Measurements from ENCODE around the gene PLP1.
"Not testable (repeated sequence)": the region's sequence is repeated elsewhere in the genome, so short reads cannot be mapped to it uniquely, and the experiment has no call there.

The PLP1 gene

DNA sequence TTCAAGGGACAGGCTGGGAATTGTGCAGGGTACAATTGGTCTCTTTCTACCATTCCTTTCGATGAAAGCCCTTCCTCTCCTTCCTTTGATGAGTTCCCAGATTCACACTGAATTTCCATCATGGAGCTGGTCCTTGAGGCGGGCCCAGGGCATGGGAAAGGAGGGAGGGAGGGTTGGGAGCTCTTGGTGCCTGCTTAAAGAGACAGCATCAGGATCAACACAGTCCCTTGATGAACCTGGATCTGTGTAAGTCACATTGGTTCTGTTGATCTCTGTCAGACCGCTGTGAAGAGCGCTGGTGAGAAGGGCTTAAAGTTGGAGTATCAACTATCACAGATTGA is 4.4 kb downstream of the PLP1 start:
- DNase-seq = no peak

DNA sequence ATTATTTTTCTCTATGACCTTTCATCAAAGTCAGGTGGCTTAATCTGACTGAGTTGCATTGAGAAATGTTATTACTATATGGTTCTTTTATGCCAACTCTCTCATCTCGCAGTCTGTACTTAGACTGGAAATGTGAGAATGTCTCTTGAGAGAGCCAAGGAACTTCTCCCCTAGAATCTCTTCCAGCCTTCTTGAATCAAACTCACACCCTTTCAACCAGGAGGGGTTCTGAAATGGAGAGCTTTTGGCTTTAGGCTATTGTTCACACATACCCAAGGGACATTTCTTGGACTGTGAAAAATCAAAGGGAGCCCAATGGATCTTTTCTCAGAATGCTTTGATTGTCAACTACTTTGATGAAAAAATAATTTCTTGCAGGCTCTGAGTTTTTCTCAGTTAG is 5.1 kb downstream of the PLP1 start:
- DNase-seq = no peak

DNA sequence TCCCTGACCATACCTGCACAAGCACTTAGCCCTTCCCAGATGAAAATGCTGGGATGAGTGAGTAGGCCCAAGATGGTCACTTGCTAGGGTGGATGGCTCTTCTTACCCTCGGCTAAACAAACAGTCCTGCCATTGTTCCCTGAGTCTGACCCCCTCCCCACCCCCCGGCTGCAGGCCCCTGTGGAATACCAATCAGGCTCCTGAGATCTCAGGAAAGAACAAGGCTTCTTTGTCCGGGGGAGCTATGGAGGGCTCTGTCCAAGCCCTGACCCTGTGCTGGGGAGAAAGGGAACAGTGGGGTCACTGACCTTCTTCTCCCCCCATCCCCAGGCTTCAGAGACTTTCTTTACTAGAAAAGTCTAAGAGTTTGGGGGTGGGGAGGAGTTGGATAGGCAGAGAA is 6.0 kb downstream of the PLP1 start:
- DNase-seq = no peak

DNA sequence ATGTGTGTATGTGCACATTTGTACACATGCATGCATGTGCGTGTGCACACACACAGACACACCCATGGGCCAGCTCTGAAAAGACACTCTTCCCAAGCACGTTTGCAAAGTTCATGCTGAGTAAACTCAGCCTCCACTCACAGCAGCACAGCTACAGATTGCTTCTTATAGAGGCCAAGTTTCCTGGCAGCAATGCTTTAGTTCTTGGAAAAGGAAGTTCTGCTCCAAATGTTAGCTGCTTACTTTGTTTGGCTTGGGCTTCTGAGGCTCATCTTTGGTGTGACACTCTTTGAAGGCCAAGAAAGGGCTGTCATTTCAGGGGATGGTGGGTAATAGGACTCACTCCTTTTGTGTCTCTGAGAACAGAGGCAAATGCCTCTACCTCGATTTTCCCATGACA is 6.6 kb downstream of the PLP1 start:
- DNase-seq = no peak

DNA sequence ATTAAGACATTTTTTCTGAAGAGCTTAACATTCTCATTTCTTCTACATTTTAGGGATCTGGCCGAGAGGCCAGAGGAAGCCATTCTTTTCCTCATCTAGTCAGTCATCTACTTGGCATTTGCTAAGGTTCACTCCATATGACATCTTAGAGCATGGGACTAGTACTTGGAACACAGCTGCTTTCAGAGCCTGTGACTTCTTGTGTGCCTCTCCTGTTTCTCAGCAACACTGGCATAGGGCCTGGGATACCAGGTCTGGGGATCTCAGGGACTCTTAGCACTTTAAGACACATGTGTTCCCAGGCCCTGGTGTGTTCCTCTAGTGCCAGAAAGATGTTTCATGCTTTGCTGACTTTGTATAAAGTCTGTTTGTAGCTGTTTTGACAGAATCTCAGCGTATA is 7.3 kb downstream of the PLP1 start:
- DNase-seq = no peak

DNA sequence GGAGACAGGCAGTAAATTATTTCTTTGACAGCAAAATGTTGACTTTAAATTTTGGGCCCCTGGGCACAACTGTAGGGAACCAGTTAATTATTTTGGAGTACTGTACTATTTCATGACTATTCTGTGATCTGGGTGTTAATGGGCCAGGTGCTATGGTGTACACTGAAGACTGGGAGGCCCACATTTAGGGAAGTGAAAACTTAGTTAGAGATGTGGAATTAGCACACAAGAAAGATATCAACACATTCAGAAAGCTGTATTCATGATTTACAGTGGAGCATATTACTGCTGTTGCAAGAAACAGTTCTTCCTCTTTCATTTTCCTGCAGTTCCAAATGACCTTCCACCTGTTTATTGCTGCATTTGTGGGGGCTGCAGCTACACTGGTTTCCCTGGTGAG is 12.4 kb downstream of the PLP1 start:
- no peak for DNase-seq

DNA sequence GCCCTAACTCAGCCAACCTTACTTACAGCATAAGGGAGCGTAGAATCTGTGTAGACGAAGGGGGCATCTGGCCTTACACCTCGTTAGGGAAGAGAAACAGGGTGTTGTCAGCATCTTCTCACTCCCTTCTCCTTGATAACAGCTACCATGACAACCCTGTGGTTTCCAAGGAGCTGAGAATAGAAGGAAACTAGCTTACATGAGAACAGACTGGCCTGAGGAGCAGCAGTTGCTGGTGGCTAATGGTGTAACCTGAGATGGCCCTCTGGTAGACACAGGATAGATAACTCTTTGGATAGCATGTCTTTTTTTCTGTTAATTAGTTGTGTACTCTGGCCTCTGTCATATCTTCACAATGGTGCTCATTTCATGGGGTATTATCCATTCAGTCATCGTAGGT is 14.6 kb downstream of the PLP1 start:
- no peak for DNase-seq

DNA sequence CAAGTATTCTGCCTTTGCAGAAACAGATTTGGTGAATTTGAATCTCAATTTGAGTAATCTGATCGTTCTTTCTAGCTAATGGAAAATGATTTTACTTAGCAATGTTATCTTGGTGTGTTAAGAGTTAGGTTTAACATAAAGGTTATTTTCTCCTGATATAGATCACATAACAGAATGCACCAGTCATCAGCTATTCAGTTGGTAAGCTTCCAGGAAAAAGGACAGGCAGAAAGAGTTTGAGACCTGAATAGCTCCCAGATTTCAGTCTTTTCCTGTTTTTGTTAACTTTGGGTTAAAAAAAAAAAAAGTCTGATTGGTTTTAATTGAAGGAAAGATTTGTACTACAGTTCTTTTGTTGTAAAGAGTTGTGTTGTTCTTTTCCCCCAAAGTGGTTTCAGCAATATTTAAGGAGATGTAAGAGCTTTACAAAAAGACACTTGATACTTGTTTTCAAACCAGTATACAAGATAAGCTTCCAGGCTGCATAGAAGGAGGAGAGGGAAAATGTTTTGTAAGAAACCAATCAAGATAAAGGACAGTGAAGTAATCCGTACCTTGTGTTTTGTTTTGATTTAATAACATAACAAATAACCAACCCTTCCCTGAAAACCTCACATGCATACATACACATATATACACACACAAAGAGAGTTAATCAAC is 15.3 kb downstream of the PLP1 start:
- no peak for DNase-seq

DNA sequence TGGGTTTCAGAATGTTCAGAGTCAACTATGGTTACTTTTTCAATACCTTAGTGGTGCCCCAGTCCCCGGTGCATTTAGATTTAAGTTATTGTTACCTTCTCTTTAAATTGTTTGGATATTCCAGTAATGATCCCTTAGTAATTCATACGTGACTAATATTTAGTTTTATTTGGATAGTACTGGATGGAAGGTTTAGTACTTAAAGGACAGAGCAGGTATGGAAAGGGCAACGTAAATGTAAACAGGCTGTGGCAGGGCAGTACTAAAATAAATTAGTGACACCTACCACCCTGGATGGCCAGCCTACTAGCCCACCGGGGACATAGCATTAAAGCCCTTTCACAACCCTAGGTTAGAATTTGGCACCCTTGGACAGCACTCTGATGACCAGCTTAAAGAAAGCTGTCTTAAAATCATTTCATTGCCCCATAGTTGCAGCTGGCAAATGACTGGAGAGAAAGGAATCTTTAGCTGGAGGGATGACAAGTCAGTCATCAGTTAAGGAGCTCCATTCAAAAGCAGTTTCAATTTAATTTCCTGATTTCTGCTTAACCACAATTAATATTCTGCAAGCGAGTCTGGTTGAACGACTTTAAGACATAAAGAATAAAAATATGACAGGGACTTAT is 16.4 kb downstream of the PLP1 start:
- DNase-seq = no peak

DNA sequence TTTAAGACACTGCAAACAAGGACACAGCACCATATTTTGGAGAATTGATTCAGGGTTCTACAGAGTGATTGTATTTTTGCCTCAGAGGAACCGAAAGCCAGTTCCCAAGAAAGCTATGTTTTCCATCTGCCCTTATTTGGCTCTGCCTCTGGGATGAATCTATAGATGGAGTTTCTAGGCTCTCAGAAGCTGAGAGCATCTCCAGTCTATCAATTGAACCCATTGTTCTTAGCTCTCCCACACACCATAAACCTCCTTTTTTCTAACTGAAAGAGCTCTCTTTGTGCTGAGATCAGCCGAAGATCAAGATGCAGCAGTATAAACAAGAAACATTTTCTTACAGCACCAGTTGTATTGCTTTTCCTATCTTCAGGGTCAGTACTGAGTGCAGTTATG is 16.9 kb downstream of the PLP1 start:
- DNase-seq = no peak

DNA sequence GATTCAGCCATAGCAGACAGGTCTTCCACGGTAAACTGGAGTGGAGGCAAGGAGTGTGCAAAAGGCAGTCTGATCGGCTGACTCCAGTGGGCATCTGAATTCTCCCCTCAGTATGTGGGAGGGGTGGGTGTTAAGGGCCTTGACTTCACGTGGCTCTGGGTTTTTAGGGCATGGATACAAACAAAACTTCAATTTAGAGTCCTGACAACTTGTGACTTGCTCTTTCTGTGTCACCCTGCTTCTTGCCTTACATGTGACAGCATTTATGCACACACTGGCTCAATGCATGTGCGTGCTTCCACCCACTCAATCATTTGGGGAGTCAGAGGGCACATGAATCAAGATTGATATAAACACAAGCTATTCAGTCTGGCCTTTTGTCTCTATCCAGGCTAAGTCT is 17.5 kb downstream of the PLP1 start:
- DNase-seq = no peak

DNA sequence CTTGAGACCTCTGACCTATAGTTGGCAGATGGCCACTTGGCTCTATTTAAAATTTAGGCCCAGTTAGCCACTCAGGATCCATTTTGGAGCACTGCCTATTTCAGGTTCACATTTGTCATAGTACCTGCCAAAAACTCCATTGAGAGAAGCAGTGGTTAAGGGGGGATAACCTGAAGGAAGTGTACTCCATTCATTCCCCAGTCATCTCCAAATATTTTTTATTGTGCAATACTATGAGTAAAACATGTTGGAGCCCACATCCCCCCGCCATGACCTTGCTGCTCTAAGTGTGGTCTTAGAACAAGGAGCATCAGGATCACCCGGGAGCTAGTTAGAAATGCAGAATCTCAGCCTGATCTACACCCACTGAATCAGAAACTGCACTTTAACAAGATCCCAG is 21.1 kb downstream of the PLP1 start:
- DNase-seq = no peak

DNA sequence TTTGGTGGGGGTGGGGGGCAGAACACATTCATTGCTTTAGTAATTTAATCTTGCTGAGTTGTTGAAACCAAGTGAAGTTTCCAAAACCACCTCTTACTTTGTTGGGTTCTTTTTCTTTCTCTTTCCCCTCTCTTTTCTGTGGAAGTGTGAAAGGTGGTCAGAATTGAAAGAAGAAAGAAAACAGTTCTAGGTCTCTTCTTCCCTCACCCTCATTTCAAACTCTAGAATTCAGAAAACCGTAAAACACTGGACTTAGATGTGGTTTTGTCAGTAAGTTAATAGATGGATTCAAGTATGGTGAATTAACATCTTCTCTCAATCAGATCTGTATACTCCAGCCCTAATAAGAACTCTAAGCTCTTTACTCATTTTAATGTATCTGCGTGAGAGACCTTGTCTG is 23.7 kb downstream of the PLP1 start:
- no peak for DNase-seq

DNA sequence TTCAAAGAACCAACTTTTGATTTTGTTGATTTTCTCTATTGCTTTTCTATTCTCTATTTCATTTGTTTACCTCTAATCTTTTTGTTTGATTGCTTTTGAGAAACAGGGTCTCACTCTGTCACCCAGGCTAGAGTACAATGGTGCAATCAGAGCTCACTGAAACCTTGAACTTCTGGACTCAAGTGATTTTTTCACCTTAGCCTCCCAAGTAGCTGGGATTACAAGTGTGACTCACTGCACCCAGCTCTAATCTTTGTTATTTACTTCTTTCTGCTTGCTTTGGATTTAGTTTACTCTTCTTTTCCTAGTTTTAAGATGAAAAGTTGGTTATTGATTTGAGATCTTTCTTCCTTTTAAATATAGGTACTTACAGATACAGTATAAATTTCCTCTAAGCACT is 29.2 kb downstream of the PLP1 start:
- no peak for DNase-seq

DNA sequence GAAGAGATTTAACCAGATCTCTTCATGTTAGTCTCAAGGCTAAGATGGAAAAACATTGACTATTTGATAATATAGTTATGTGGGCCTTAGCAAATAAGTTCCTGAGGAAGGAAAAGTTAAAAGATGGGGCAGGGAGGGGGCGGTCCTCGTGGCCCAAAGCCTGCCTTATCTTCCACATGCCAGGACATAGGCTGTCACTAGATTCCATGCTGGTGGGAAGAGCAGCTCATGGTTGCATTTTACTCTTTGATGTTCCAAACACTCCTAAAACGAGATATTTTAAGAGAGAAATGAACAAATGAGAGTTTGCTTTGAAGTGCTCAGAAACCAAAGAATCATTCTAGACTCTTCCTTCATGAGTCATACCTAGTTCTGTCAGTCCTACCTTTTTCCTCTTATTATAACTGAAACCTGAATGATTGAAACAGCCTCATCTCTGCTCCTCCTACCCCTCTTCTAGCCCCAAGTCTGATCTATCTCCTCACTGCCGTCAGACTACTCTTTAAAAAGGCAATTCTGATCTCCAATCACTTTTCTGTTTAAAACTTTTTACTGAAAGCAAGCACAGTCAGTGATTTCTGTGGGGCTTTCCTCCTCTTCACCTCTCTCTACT is 30.3 kb downstream of the PLP1 start:
- DNase-seq = no peak

DNA sequence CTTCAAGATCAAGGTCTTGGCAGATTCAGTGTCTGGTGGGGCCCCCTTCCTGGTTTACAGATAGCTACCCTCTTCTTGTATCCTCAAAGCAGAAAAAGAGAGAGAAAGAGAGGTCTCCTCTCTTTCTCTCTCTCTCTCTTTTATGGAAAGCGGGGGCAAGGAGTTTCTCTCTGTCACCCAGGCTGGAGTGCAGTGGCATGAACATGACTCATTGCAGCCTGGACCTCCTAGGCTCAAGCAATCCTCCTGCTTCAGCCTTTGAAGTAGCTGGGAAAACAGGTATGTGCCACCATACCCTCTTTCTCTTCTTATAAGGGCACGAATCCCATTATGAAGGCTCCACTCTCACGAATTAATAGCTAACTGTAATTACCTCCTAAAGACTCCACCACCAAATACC is 35.2 kb downstream of the PLP1 start:
- DNase-seq = no peak

DNA sequence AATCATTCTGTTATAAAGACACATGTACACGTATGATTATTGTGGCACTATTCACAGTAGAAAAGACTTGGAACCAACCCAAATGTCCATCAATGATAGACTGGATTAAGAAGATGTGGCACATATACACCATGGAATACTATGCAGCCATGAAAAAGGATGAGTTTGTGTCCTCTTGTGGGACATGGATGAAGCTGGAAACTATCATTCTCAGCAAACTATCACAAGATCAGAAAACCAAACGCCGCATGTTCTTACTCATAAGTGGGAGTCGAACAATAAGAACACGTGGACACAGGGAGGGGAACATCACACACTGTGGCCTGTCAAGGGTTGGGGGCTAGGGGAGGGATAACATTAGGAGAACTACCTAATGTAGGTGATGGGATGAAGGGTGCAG is 40.5 kb downstream of the PLP1 start:
- DNase-seq = not testable (repeated sequence)

DNA sequence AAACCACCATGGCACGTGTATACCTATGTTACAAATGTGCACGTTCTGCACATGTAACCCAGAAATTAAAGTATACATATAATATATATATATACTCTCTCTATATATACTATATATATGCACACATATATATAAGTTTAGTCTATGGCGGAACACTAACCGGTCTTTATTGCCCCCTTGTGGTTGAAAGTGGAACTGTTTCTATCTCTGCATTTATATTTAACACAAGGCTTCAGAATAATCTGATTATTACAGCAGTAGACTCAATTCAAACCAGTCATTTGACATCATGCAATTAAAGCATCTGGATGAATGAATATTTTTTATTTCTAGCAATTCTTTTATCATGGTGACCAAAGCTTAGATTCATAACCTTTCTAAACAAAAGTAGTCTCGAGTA is 40.9 kb downstream of the PLP1 start:
- DNase-seq = no peak

DNA sequence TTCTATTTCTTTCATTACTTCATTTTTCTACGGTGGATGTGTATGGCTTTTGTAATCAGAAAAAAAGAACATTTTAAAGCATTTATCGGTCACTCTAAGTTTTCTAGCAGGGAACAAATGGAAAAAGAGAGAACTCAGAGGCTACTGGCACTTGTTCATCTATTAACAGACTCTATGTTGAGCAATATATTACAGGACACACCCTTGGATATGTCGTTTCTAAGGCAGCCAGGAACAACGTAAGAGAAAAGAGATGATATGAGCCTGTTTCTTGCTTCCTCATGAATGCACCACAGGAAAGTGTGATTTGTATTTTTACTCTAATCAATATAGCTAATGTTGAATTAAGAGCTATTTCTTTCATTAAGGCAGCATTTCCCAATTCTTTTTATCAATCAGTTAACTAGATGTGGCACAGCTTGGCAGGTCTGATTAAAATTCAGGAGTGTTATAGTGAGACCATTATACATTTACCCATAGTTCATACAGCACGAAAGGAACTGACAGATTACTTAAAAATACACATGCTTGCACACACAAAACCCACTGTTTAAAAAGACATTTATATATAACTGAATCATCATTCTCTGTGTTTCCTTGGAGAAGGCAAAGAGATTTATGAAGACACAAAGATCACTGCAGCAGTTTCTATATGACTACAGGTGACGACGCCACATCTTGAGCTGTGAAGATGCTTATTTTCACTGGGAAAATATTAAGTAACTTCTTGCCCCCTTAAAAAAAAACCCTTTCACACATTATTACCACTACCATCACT is 42.4 kb downstream of the PLP1 start:
- DNase-seq = no peak

DNA sequence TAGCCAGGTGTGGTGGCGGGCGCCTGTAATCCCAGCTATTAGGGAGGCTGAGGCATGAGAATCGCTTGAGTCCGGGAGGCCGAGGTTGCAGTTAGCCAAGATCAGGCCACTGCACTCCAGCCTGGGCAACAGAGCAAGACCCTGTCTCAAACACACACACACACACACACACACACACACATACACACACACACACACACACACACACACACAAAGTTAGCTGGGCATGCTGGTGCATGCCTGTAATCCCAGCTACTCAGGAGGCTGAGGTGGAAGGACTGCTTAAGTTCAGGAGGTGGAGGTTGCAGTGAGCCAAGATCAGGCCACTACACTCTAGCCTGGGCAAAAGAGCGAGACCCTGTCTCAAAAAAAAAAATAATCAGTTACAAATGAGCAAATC is 44.2 kb downstream of the PLP1 start:
- not testable (repeated sequence) for DNase-seq

DNA sequence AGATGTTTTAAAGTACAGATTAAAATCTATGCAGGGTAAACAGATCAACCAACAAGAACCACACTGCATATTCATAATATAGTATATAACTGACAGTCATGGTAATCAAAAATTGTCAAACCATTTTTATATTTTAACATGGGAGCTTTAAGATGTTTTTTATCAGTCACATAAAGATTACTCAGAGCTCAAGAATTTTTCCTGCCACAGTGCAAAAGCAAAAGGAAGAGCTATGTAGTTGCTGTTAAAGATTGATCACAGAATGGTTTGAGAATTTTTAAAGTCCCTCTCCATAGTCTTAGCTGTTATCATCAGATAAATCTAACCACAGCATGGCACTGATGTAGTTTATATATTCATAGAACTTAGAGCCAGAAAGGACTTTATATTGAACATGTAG is 47.0 kb downstream of the PLP1 start:
- DNase-seq = no peak

DNA sequence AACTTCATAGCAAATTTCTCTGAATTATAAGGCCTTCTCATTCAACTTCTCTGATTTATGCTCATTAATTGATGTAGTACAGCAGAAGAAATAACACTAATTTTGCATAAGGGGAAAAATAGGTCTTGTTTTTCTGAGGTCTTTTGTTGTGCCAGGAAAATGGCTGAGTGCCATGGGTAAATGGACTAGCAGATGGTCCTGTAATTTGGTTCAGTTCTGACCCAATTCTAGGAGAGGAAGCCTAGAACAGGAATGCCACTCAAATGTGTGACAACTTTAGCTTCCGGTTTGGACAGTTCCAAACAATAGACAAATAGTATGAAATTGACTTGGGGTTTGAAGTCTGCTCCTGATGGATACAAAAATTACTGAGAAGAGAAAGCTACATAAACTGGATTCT is 49.2 kb downstream of the PLP1 start:
- no peak for DNase-seq

DNA sequence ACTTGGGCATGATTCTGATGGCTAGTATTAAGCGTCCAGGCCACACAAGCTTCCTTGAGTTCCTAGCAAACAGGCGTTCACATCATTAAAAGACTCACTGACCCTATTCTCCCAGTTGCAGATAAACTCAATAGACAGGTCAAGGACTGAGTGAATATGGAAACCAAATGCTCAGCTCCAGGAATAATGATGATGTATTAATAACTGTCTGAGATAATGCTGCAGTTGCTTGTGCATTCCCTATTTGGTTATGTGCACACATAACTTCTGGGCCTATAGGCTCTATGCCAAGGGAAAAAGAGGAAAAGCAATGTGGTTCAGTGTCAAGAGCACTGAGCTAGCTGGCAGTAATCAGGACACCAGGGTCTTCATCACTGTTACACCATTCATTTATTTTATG is 51.9 kb downstream of the PLP1 start:
- DNase-seq = no peak

DNA sequence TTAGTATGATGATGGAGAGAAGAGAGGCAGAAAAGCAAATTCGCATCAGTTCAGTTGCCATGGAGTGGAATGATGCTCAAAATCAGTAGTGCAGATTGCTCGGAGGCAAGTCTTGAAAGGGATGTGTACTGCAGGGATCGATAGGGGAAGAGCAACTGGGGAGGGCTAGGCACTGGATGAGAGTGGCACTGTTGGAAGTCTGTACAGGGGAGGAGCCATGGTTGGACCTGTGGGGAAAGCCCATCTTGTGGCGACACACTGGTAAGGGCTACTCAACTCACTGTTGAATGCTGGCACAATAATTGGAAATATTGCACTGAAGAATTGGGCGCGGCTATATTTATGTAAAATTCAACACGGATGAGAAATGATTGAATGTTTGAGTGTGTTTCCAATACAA is 54.2 kb downstream of the PLP1 start:
- no peak for DNase-seq
